Transverse colon (tissue), 4 donors: ENCODE data around the gene CMC2. TPM values are rescaled to one million over a fixed set of nuclear protein-coding genes. Genes with fewer than 3 reads are reported as not detected.

ENCODE experiments used
- DNase-seq: peaks from one replicate; pipeline ENCODE4 v3.0.0-alpha.2; 2019
- H3K27ac ChIP-seq, 4 donors: fragments of 200-600 bp; sonication (generic); 2 replicates each; pipeline ENCODE4 v1.5.1; 2016 to 2018; ENCODE audit warnings: inconsistent platforms in 4 of 4
- H3K27me3 ChIP-seq: fragments of 200-600 bp; sonication (generic); 2 replicates; pipeline ENCODE4 v1.5.1; 2017; ENCODE audit warnings: inconsistent platforms
- H3K36me3 ChIP-seq, 4 donors: fragments of 200-600 bp; sonication (generic); 2 replicates each; pipeline ENCODE4 v1.5.1; 2017 to 2019; ENCODE audit warnings: inconsistent platforms in 4 of 4
- H3K4me1 ChIP-seq, 4 donors: fragments of 200-600 bp; sonication (generic); 2 replicates each; pipeline ENCODE4 v1.5.1; 2017 to 2020; ENCODE audit warnings: inconsistent platforms in 4 of 4
- H3K4me3 ChIP-seq, 4 donors: fragments of 200-600 bp; sonication (generic); 1 replicate in 1 of 4; 2 replicates in 3 of 4; pipeline versions ENCODE4 v1.5.1 to v1.6.1; 2017 to 2019; ENCODE audit warnings: inconsistent platforms in 4 of 4
- H3K9me3 ChIP-seq, 2 donors: fragments of 200-600 bp; sonication (generic); 2 replicates each; pipeline ENCODE4 v1.5.1; 2017 to 2019; ENCODE audit warnings: inconsistent platforms in 2 of 2
- EP300 ChIP-seq: sonication (generic); formaldehyde crosslinking; IDR thresholded peaks from one replicate; pipeline ENCODE4 v1.6.1; 2017; ENCODE audit warnings: antibody characterized with exemption, low read depth
- POLR2A ChIP-seq: fragments of 450-650 bp; IDR thresholded peaks from one replicate; pipeline ENCODE4 v1.6.1; 2016; ENCODE audit warnings: antibody characterized with exemption, mild to moderate bottlenecking, moderate library complexity
- POLR2AphosphoS5 ChIP-seq, 3 donors: sonication (generic); formaldehyde crosslinking; IDR thresholded peaks; one replicate each; pipeline ENCODE4 v1.6.1; 2016; ENCODE audit warnings: antibody characterized with exemption in 3 of 3
- WGBS, 2 donors: methylation state at CpG; one replicate each; pipeline ENCODE4 v1.1.5; 2018; ENCODE audit warnings: low coverage in 1 of 2; 5-methylcytosine and 5-hydroxymethylcytosine counted together
- in situ Hi-C, 4 donors: fragments of 200-750 bp; cut with MboI; loops; one replicate each; pipeline versions ENCODE4 v1.15.0 to v1.15.1; 2017; ENCODE audit warnings: low sequenced_read_pairs in 3 of 4, low pct_ligation_motif_present in 1 of 4, low pct_unique_long_range_greater_than_20kb in 1 of 4
- intact Hi-C: fragments of 100-400 bp; cut with DNase I; formaldehyde crosslinking; loops from one replicate; pipeline ENCODE4 v1.15.1; 2023; ENCODE audit warnings: low total_unique reads
- total RNA-seq, 4 donors: library from RNA; depleted of rRNA; stranded (reverse); fragments of >200 nt; gene quantifications; one replicate each; pipeline ENCODE4 v1.1.0, GENCODE V29; 2016
- TF ChIP-seq, protein P1 (sequence below), 5 experiments: fragments of 200-600 bp in 3 of 5; fragments of 450-650 bp in 2 of 5; sonication (generic) in 3 of 5; IDR thresholded peaks; 1 replicate in 2 of 5; 2 replicates in 3 of 5; pipeline ENCODE4 v1.5.1; 2016 to 2017; ENCODE audit warnings: antibody characterized with exemption in 5 of 5, inconsistent platforms in 3 of 5, mild to moderate bottlenecking in 2 of 5, moderate library complexity in 1 of 5

CMC2 gene
- total RNA-seq, 4 donors from 2014 or later: 2.8 to 42.9 (median 29.8) TPM

DNA sequence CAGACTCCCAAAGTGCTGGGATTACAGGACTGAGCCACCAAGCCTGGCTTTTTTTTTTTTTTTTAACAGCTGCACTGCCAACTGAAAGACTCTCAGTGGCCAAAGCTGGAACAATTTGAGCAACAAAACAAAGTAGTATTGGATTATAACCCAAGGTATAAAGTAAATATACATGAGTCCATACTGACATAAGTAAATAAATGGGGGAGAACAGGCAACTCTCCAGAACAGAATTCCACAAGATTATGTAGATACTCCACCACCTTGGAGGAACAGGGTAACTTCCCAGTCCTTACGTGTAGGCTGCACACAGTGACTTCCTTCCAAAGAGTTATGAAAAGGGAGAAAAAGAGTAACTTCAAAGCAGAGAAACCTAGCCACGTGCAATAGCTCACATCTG is 15.7 kb downstream of the CMC2 start:
- in situ Hi-C loops (no loop called here), intact Hi-C loops (no loop called here)
- WGBS, 2 donors: 80 to 89% methylated on average over 2 of the region's 2 CpGs
- no peak for TF ChIP-seq EP300
- TF ChIP-seq POLR2A: no peak
- TF ChIP-seq POLR2AphosphoS5 (IDR thresholded peaks at IDR 0.05): no peak
- TF ChIP-seq, protein P1, sequence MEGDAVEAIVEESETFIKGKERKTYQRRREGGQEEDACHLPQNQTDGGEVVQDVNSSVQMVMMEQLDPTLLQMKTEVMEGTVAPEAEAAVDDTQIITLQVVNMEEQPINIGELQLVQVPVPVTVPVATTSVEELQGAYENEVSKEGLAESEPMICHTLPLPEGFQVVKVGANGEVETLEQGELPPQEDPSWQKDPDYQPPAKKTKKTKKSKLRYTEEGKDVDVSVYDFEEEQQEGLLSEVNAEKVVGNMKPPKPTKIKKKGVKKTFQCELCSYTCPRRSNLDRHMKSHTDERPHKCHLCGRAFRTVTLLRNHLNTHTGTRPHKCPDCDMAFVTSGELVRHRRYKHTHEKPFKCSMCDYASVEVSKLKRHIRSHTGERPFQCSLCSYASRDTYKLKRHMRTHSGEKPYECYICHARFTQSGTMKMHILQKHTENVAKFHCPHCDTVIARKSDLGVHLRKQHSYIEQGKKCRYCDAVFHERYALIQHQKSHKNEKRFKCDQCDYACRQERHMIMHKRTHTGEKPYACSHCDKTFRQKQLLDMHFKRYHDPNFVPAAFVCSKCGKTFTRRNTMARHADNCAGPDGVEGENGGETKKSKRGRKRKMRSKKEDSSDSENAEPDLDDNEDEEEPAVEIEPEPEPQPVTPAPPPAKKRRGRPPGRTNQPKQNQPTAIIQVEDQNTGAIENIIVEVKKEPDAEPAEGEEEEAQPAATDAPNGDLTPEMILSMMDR (IDR thresholded peaks at IDR 0.05): no peak
- no peak for DNase-seq
- no peak overlapping the region for H3K4me3 ChIP-seq
- peaks cover 0 to 6% (median under 1%) of the 10 kb centered on the region in 4 donors for H3K4me1 ChIP-seq
- no peaks in the 10 kb centered on the region for H3K27me3 ChIP-seq
- H3K27ac ChIP-seq: no peak overlapping the region
- H3K36me3 ChIP-seq: no peaks in the 10 kb centered on the region
- no peaks in the 10 kb centered on the region for H3K9me3 ChIP-seq

DNA sequence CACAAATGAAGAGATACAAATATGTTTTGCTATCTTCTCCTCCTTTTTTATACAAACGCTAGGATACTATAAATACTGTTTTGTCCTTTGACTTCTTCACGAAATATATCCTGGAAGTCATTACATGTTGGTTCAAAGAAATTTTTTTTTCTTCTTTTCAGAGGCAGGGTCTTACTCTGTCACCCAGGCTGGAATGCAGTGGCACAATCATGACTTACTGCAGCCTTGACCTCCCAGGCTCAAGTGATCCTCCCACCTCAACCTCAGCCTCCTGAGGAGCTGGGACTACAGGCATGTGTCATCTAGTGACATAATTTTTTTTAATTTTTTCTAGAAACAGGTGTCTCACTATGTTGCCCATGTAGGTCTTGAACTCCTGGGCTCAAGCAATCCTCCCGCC is 16.1 kb downstream of the CMC2 start:
- Histone ChIP-seq H3K36me3 (no peaks in the 10 kb centered on the region), H3K4me3 (no peak overlapping the region), H3K4me1 (peaks cover 0 to 6% (median 0%) of the 10 kb centered on the region in 4 donors), H3K9me3 (no peaks in the 10 kb centered on the region), H3K27me3 (no peaks in the 10 kb centered on the region), H3K27ac (no peak overlapping the region)
- WGBS, 2 donors: 90 to 100% methylated on average over 2 to 3 of the region's 3 CpGs
- intact Hi-C loops: no loop called here
- DNase-seq: no peak
- in situ Hi-C loops: no loop called here
- no peak for TF ChIP-seq POLR2A
- TF ChIP-seq POLR2AphosphoS5 (IDR thresholded peaks at IDR 0.05): no peak
- TF ChIP-seq EP300: no peak
- TF ChIP-seq, protein P1 (IDR thresholded peaks at IDR 0.05): no peak

DNA sequence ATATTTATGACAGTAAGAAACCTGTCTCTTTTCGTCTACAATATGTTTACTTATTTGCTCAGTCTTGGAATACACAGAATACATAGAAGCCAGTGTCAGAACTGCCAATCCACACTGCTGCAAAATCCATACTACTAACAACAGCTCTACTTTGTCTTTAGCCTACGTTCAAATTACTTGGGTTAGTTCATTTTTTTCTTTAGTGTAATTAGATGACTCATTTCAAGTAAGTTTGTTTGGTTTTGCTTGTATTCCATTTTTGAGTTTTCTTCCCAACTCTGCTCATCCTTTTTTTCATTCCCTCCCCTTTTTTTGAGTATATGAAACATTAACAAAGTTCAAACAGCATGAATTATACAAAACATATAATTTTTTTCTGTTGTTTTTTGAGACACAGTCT is 16.9 kb downstream of the CMC2 start:
- H3K9me3 ChIP-seq: no peaks in the 10 kb centered on the region
- in situ Hi-C loops: no loop called here
- DNase-seq: no peak
- peaks cover 0 to 1% (median 0%) of the 10 kb centered on the region in 4 donors for H3K4me1 ChIP-seq
- TF ChIP-seq EP300 (no peak), POLR2A (no peak), POLR2AphosphoS5 (IDR thresholded peaks at IDR 0.05) (no peak)
- TF ChIP-seq, protein P1 (IDR thresholded peaks at IDR 0.05): no peak
- intact Hi-C loops: no loop called here
- H3K27ac ChIP-seq: no peak overlapping the region
- no peaks in the 10 kb centered on the region for H3K27me3 ChIP-seq
- no peaks in the 10 kb centered on the region for H3K36me3 ChIP-seq
- 38 to 46% methylated on average over 2 of the region's 2 CpGs for WGBS, 2 donors
- no peak overlapping the region for H3K4me3 ChIP-seq

DNA sequence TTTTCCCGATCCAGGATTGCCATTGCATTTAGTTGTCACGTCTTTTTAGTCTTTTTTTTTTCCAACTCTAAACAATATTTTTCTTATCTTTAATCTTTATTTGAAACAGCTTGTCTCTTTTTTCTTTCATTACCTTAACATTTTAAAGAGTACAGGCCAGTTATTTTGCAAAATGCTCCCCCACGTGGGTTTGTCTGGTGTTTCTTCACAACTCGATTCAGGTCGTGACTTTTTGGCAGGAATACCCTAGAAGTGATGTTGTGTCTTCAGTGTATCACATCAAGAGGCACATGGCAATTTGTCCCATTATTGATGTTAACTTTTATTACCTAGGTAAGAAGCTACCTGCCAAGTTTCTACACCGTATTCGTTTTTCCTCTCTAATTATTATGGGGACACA is 17.9 kb downstream of the CMC2 start:
- intact Hi-C loops: no loop called here
- in situ Hi-C loops: no loop called here
- WGBS, 2 donors: 84 to 87% methylated on average over 6 to 7 of the region's 7 CpGs
- Histone ChIP-seq H3K9me3 (no peaks in the 10 kb centered on the region), H3K4me1 (peaks cover 0 to 5% (median 2%) of the 10 kb centered on the region in 4 donors), H3K36me3 (no peaks in the 10 kb centered on the region), H3K27ac (no peak overlapping the region), H3K27me3 (no peaks in the 10 kb centered on the region), H3K4me3 (no peak overlapping the region)
- no peak for DNase-seq
- no peak for TF ChIP-seq POLR2AphosphoS5 (IDR thresholded peaks at IDR 0.05)
- no peak for TF ChIP-seq EP300
- TF ChIP-seq POLR2A: no peak
- TF ChIP-seq, protein P1 (IDR thresholded peaks at IDR 0.05): no peak
